Right hindlimb (tissue), 1 donor: ENCODE measurements around the gene MSMP.

Experiments
- DNase-seq: peaks from one replicate; pipeline ENCODE4 v3.0.0-alpha.2; 2018

MSMP gene, protein sequence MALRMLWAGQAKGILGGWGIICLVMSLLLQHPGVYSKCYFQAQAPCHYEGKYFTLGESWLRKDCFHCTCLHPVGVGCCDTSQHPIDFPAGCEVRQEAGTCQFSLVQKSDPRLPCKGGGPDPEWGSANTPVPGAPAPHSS

DNA sequence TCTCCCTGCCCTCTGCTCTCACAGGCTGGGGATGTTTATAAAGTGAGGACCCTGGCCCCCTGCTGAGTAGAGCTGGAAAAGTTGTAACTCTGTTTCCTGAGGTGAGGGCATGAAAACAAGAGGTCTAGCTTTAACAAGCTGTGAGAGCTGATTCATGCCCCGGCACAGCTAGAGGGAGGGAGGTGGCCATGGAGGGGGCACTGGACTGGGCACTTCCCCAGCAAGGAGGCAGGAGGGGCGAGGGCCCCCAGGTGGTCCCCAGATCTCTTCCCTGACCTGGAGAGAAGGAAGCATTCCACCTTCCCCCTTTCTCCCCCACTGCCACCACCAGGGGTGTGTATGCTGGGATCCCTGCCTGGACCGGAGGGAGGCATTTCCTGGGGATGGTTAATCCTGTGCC lies at the start of gene MSMP:
MSMP (minus strand) TSS at position 13 of the 400 bp plus-strand sequence. CDS start 147 bp downstream, outside the sequence.
- no peak for DNase-seq

DNA sequence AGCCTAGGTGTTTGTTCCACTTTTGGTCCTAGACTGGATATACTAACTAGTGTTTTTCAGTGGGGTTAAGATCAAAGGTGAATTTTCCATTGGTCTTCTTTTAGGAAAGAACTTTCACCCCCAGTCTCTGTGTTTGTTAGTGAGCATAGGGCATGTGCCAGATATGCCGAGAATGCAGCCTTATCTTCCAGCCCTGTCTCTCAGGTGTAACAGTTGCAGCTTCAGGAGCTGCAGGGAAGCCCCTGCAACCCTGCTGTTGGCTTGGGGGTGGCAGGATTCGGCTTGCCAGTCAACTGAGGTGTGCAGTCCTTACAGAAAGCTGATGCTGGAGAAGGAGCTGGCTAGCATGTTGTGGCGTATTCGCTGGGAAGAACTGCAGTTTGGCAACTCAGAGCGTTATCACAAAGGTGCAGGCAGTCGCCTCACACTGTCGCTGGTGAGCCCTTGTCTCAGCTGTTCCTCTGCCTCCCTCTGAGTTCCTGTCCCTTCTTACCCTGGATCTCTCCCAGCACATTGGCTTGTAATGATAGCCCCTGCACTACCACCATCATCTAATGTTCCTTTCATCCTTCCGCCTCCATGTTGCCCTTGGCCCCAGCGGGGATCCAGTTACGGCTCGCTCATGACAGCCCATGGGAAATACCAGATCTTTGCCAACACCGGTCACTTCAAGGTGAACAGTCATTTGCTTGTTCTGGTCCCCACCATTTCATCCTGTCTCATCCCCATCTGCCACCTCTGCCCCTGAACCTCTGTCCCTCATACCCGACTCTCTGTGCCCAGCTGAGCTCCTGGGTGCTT lies 47.5 kb upstream of the MSMP start:
- no peak for DNase-seq

DNA sequence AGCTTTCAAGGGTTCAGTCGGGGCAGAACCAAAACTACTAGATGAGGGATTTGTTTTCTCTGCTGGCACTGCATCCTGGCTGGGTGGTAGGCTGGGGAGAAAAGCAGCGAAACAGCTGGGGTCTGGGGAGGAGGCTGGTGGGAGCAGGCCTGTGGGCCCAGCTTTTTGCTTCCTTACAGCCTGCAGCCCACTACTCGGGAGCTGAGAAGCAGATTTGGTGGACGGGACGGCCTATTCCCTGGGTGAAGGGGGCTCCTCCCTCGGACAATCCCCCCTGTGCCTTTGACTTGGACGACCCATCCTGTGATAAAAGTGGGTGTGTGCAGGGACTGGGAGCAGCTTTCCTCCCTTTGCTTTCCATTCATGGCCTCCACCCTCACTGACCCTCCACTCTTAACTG lies 46.5 kb upstream of the MSMP start:
- DNase-seq, result no peak

DNA sequence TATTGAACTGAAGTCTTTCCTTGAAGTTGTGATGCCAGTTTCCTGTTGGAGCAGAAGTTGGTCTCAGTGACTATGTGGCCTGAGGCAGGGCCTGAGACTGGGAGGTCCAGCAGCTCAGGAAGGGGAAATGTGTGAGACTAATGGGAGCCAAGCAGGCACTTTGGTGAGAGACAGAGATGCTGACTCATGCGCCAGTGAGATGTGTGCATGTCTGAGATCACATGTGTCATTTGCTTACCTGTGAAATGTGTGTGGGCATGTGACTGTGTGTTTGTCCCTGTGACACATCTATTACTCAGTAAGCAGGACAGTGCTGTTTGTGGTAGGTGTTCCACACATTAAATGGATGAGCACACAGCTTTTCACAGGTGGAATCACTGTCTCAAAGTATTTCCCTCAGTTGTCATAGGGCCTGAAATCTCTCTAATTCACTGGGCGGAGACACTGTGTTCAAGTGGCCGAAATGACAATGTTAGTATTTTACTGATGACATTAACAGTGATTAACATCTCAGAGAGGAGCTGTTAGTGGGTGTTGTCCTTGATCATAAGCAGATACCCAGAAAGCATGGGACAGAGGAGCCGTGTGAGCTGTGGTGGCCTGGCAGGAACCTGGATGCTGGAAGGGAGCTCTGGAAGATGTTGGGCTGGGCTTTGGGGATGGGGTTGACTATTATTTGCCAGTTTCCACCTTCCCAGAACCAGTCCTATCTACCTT lies 44.7 kb upstream of the MSMP start:
- DNase-seq, result no peak

DNA sequence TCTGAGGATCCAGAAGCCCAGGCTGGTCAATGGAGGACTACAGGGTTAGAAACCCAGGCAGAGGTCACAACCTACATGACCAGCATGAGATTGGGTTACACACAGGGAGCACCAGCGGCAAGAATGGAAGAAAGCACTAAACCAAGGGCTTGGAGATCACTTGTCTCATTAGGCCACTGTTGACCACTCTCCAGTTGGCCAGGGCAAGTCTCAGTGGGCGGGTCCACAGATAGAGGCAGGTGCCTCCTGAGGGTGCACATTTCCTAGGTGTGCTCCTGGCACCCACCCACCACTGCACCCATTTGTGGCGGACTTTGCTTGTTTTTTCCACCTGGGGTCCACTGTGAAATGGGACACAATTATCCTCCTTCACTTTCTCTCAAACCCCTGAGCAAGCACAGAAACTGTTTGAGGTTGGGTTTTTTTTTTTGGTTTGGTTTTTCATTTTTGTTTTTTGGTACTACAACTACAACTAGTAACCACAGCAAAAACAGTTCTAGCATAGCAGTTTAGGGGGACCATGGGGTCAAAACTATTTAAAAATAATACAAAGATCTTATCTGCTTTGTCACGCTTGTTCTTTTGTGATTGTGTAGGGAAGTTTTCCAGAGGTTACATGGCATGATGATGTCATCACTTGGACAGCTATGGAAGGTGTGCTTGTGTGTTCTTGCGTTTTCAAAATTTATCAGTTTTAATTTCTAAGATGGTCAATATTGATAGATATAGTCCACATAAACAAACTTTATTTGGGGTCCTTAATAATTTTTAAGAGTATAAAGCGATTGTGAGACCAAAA lies 43.4 kb upstream of the MSMP start:
- no peak for DNase-seq

DNA sequence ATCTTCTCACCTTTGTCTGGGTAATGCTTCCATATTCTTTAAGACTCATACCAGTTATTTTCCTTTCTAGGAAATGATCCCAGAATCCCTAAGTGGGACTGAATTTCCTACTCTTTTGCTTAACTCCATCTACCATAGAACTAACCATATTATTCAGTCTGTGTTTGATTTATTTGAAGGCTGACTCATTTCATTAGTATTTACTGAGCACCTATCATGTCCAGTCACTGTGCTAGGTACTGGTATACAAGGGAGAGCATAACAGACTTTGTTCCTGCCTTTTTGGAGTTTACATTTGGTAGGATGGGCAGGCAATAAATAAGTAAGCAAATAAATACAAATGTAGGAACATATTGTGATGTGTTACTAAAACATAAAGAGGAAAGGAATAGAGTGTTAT lies 41.6 kb upstream of the MSMP start:
- DNase-seq, result no peak

DNA sequence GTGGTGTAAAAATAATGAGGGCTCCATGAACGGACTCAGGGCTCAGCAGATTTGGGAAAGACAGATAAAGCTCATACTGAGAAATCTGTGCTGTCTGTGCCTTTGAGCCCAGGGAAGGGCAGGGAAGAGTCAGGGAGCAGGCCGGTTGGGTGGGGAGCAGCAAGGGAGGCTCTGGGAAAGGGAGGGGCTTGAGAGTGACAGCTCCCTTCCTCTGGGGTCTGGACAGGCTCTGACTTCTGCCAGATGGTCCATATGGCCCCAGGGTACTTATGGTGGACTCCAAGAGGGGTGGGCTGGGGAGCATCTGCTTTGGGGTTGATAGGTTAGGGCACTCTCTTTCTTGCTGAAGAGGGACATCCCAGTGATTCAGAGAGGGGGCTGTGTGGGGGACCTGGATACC lies 39.4 kb upstream of the MSMP start:
- DNase-seq, result no peak

DNA sequence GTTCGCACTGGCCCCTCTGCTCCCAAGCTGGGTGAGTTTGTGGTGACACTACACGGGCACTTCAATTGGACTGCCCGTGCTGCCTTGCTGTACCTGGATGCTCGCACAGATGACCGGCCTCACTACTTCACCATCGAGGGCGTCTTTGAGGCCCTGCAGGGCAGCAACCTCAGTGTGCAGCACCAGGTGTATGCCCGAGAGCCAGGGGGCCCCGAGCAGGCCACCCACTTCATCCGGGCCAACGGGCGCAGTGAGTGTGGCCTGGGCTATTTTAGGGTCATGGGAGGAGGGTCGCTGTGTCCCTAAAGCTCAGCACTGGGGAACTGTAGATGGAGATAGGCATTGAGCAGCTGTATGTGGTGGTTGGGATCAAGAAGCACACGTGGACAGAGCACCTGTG lies 38.8 kb upstream of the MSMP start:
- DNase-seq, result no peak

DNA sequence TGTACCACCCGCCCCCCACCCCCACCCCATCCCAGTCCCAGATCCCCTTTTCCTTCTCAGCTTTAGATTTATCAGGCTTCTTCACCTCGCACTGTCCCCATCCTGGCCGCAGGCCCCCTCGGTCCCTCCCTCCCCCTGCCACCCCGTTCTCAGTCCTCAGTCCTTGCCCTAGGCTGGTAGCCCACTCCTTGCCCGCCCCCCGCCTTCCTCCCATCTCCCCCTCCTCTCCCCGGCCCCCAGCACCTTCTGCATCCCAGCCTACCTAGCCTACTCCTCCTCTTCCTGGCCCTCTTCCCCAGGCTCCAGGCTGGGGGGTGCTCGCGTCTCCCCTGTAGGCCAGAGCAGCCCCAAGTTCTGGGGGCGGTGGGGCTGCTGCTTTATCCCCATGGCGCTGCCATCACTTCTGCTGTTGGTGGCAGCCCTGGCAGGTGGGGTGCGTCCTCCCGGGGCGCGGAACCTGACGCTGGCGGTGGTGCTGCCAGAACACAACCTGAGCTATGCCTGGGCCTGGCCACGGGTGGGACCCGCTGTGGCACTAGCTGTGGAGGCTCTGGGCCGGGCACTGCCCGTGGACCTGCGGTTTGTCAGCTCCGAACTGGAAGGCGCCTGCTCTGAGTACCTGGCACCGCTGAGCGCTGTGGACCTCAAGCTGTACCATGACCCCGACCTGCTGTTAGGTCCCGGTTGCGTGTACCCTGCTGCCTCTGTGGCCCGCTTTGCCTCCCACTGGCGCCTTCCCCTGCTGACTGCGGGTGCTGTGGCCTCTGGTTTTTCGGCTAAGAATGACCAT lies 38.1 kb upstream of the MSMP start:
- DNase-seq, result no peak

DNA sequence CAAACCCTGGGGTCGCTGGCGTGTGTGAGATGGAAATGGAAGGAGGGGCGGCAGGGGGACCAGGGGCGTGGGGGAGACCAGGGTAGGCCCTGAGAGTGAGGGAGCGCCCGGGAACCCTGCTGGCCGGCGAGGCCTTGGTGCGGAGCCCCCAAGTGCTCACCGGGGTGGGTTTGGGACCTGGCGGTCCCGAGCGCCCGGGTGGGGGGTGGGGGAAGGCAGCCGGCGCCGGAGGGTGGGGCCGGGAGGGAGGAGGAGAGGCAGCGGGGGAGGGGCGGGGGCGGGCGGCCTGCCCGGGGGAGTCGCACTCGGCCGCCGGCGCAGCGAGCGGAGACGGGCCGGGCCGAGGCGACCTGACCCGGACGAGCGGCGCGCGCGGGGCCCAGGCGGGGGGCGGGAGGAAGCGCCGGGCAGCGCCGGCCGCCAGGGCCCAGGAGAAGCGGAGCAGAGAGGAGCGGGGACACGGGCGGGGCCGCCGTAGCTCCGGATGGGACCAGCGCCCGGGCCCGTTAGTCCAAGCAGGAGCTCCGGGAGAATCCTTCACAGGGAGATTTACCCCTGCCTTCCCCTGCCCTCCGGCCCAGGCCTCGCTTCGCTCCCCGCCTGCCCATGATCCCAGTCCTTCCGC lies 37.3 kb upstream of the MSMP start, which contains the start of gene NPR2:
NPR2 (plus strand) TSS at position 295 of the 625 bp plus-strand sequence. CDS start 818 bp downstream, outside the sequence.
- DNase-seq, result peak; percentile 75

DNA sequence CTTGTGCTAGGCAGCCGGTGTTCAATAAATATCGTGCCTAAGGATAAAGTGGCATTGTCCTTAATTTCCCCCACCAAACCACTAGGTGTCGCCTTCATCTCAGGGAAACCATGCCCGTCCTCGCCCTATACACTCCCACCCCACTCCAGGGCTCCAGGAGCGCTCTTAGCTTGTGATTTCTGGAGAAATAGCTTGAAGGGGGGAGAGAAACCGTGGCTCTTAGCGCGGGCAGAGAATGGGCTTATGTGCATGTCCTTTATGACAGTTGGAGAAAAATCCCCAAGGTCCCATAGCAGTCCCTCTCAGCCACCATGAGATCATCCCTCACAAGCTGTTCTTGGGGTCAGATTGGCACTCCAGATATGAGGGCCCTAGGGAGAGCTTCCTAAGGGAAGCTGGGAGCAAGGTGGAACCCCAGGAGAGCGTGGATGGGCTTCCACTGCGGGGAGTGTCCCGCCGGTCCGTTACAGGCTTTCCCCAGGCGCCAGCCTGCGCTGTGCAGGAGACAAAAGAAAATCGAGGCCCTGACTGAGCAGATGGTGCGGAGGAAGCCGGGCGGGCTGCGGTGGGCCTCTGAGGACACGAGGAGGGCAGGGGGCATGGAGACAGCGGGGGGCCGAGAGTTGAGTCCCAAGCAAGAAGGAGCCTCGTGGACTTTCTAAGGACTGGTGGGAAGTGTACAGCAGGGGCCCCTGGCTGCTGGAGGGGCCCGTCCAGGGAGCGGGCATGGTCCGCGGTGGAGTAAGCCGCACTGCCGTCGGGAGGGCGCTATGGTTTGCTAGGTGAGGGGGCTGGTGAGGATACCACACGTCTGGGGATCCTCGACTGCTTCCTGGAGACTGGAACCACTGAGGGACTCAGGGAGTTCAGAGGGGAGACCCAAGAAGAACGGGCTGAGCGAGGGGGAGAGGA lies 36.6 kb upstream of the MSMP start:
- peak; percentile 87 for DNase-seq

DNA sequence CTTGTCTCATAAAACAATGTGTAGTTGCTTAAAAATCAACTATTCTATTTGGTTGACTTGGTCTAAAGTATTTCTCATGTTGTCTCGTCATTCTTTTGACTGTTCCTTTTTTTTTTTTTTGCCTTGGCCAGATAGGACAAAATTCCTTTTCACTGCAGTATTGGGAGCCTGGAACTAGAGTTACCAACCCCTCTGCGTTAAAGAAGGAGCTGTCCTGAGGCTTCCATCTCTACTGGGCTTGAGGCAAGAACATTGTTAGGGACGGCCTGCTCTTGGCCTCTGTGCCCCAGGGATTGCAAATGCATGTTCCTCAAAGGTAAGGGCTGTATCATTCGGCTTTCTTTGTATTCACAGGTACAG lies 35.9 kb upstream of the MSMP start:
- no peak for DNase-seq

DNA sequence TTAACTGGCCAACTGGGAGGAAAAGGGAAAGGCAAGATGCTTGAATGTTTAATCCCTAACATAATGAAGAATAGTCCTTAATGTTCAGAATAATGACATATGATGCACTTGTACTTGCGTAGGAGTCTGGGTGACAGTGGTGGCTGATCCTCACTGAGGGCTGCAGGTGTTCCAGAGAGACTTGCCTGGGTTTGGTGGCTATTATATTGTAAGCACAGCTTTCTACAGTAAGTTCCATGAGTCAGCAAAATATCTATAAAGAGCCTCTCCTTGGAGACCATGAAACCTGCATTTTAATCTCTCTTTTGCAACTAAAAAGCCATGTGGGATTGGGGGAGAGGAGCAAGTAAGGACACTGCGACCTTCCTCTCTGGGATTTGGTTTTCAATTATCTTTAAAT lies 35.5 kb upstream of the MSMP start:
- DNase-seq, result no peak

DNA sequence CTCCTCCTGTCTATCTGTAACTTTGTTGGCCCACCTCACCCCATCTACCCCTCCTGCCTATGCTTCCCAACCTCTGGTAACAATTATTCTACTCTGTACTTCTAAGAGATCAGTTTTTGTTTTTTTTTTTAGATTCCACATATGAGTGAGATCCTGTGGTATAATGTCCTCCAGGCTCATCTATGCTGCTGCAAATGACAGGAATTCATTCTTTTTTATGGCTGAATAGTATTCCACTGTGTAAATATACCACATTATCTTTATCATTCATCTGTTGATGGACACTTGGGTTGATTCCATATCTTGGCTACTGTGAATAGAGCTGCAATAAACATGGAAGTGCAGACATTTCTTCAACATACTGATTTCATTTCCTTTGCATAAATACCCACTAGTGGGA lies 29.3 kb upstream of the MSMP start:
- DNase-seq, result no peak

DNA sequence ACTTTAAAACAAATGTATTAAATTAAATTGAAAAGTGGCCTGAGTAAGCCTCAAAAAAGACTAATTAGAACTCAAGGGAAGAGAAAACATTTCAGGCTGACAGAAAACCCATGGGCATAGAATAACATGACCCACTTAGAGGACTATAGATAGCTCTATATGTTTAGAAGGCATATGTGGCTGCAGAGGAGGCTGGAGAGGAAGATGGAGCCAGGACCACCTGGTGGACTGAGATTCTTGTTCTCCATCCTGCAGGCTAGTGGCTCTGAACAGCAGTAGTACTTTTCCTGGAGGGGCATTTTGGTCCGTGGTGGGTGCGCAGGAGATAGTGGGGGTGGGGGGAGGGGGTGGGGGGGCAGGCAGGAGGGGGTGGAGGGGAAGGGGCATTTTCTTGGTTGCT lies 27.0 kb upstream of the MSMP start:
- no peak for DNase-seq

DNA sequence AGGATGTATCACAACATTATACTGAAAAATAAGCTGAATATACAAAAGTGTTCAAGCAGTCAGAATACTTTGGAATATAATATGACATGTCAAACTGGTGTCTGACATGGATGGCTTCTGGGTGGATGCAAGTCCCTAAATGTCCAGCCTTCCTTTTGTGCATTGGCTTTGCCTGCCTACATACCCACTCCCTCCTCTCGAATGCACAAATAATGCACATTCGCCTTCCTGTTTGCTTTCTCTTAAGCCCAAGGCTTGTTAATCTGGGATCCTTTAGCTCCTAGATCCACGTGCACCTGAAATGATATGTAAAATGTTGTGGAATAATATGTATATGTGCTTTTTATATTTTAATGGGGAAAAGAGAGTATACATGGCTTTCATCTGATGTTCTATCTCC lies 24.4 kb upstream of the MSMP start:
- no peak for DNase-seq

DNA sequence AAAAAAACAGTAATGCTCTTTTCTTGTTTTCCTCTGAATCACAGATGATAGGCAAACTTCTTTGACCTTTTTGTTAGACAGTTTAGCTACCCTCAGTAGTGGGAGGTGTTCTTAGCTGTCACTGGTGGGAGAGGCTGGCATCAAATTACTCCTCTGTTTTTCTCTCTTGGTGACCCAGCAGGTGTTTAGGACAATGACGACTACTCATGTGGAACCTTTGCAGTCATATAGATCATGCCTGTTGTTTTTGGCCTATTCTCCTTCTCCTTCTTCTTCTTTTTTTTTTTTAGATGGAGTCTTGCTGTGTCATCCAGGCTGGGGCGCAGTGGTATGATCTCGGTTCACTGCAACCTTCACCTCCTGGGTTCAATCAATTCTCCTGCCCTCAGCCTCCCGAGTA lies 21.9 kb upstream of the MSMP start:
- DNase-seq, result no peak

DNA sequence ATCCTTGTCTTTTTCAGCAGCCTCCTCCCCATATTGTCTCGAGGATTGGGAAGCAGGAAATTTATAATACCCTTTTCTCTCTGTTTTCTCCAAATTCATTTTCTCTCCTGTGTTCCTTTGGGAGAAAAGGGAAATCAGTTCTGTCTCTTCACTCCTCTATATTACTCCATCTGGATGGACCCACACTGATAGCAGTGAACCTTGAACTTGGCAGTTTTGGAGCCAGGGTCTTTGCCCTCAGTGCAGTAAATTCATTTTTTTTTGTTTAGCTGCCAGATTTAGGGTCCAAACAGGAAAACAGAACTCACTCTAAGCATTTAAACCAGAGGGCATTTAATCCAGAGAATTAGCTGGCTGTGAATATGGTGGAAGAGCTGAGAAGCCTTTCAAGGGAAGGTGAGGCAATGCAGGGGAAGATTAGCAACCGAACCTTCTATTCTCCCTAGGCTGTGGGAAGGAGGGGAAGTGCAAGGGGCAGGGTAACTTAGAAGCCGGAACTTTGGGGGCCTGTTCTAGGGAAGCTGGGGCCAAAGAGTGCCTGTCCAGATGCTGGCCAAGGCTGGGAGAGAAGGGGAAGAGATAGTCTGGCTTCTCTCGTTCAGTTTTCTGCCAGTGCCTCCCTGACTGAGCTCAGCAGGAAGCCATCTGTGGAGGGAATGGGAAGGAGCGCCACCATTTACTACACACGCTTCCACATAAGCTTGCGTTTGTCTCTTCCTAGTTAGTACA lies 21.0 kb upstream of the MSMP start:
- DNase-seq, result no peak

DNA sequence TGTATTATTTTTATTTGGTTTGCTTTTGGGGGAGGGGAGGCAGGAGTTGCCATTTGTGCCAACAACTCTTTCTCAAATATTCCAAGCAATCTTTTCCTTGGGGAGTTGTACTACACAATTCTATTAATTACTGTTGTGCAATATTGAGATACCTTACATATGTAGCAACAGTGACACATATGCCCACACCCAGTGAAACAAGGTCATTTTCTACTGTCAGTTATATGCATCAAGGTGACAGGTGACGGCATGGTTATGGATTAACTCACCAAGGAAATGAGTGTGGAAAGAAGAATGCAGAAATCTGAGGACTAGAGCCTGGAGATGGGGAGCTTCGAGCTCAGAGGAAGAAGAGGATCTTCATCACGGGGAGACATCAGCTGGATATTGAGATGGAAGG lies 17.9 kb upstream of the MSMP start:
- DNase-seq, result no peak

DNA sequence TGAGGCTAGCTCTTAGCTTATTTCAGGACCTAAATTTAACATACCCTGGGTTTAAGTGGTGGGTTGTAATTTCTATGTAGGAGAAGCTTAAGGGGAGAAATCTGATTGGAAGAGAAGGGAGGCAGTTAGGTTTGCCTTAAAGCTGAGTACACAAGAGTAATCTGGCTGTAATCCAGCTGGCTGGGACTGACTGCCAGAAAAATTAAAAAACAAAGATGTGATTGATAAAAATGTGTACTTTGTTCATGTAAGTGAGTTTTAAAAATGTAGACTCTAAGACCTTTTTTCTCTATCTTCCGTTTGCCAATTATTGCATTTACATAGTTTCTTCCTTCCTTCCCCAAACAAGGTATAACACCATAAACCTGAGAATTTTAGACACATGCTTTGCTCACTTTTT lies 17.5 kb upstream of the MSMP start:
- DNase-seq, result peak; percentile 35
